Activated CD8-positive, alpha-beta memory T cell treated with anti-CD3 and anti-CD28 coated beads for 1 hour (primary cell): ENCODE measurements around the gene JAZF1.
A peak's percentile ranks its signal among the peaks of the same experiment; 100 is the strongest.

Experiments used
- DNase-seq, 2 donors: peaks; one replicate each; pipeline ENCODE4 v3.0.0-alpha.2; 2020; ENCODE audit warnings: low read depth in 1 of 2; ENCODE audit errors: extremely low read depth in 1 of 2

The JAZF1 gene

GRCh38 chr7:28054531-28055160, 125.9 kb downstream of the JAZF1 start:
- DNase-seq: no peak

DNA sequence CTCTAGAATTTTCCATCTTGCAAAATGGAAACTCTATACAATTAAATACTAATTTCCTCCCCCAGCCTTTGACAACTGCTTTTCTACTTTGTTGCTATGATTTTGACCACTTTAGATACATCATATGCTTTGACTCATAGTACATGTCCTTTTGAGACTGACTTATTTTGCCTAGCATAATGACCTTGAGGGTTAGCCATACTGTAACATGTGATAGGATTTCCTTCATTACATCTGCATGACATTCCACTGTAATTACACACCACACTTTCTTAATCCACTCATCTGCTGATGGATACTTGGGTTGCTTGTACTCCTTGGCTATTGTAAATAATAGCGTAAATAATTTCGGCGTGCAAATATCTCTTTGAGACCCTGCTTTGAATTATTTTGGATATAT, 127.7 kb downstream of the JAZF1 start:
- DNase-seq: no peak

GRCh38 chr7:28048694-28049093, 131.9 kb downstream of the JAZF1 start:
- DNase-seq: no peak

- DNase-seq: no peak
Observed at GRCh38 chr7:28046035-28046434, 134.6 kb downstream of the JAZF1 start.

DNA sequence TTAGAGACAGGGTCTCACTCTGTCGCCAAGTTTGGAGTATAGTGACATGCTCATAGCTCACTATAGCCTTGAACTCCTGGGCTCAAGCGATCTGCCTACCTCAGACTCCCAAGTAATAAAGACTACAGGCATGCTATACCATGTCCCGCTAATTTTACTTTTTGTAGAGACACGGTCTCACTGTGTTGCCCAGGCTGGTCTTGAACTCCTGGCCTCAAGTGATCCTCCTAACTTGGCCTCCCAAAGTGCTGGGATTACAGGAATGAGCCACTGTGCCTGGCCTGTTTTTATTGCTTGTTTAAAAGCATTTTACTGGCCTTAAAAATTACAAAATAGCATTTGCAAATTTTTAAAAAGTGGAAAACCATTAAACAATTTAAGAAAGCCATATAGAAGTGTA, 135.0 kb downstream of the JAZF1 start:
- no peak for DNase-seq

- DNase-seq: no peak
Observed at GRCh38 chr7:28044825-28045224, 135.8 kb downstream of the JAZF1 start.

- no peak for DNase-seq
Observed at GRCh38 chr7:28042721-28043120, 137.9 kb downstream of the JAZF1 start.

GRCh38 chr7:28041508-28042314, 138.9 kb downstream of the JAZF1 start:
- no peak for DNase-seq

GRCh38 chr7:28038175-28038797, 142.3 kb downstream of the JAZF1 start:
- DNase-seq: no peak

- no peak for DNase-seq
Observed at GRCh38 chr7:28037220-28038010, 143.2 kb downstream of the JAZF1 start.

DNA sequence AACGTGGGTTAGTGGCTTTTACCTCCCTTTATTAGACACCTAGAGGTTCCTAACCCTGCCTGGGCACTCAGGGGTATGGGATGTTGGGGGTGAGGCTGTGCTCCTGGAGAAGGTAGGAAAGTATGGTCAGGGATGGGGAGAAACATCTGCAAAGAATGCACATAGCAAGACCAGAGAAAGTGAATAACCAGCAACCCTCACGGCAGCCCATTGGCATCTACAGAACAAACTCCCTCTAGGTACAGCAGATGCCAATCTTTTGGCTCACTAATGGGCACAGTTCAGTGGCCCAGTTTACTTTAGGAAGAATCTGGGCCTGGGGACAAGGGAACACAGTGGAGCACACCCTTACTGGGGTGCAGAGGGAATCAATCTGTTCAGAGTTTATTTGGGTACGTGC, 143.9 kb downstream of the JAZF1 start:
- no peak for DNase-seq

DNA sequence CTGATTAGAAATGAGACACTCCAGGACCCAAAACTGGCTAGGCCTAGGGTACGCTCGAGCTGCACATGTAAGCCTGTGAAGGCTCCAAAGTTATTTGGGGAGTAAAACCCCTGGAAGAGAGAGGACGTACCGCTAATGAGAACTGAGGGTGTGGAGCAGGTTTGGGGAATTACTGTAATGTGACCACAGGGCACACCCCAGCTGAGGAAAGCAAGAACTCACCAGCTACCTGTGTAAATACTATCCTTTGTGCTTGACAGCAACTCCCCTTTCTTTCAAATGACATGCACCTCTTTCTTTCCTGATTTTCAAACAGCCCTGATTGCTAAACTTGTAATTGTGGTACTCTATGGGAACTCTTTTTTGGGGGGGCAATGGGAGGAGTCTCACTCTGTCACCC, 147.2 kb downstream of the JAZF1 start:
- no peak for DNase-seq

DNA sequence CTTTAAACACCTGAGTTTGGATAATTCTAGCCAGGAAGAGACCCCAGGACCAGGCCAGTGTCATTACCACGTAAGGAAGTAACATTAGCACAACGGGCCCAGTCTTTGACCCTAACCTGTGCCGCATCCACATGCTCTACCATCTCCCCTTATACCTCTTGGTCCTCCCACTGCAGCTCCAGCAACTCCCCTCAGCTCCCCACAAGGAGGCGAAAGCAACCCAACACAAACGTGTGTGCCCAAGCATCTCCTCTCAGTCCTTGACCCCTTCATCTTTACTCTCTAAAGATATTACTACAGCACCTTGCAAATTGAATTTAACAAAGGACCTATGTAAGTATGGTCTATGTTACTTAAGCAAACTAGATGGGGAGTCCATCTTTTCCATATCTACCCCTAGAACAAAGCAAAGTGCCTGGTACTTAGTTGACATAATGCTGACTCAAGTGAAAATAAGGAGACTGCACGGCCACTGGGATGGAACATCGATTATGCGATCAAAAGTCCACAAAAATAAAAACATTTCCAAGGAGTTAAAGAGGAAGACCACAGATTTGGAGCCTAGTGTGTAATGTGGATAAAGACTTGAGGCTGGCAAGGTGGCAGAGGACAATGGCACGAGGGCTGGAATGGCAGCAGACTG, 147.7 kb downstream of the JAZF1 start:
- DNase-seq: no peak

DNA sequence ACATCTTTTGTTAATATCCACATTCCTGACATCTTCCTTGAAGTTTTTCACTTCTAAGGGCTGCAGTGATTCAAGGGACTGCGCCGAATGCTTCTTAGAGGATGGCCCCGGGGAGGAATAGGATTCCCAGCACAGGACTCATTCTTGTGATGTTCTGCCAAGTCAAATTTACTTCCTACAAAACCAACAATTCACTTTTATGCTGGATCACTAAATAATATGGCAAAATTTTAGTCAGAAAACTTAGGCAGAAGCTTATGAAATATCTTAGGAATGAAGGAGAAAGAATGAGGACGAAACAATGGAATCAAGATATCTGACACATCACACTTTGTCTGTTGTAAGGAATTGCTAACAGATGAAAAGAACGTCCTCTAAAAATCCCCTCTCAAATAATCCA, 151.5 kb downstream of the JAZF1 start:
- no peak for DNase-seq

DNA sequence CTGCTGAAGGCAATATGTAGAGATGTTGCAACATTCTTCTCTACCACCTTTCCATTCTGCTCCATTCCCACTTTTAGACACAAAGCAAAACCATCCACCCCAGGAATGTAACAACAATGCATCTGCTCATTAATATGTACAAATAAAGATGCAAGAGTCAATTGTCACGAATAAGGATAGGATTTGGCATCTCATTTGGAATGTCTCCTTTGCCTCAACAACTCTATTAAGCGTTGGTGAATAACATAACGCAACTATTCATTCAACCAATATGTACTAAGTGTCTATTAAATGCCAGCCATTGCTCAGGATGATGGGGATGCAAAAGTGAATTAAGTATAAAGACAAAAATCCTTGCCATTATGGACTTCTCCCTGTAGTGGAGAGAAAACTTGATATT, 152.1 kb downstream of the JAZF1 start:
- no peak for DNase-seq

GRCh38 chr7:28026237-28026636, 154.4 kb downstream of the JAZF1 start:
- no peak for DNase-seq

DNA sequence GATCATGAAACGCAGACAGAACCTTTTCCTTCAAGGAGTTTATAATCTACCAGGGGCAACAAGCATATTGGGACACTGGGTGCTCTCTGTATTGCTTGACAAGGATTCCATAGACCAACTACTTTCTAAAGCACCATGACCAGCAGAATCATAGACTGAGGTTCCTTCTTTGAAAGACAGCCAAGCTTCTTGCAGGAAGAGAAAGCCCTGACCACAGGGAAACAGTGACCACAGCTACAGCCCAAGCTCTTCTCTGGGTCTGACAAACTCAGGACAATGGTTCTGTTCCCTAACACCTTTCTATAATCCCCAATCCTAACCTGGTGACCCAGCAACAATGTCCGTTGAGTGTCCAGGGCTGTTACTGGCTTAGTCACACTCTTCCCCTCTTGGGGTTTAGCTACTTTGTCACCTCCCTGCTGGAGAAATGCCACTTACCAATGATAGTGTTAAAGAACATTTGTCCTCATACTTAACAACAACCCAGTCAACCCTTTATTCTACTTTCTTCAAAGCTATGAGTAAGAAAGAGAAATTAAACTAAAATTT, 155.7 kb downstream of the JAZF1 start:
- DNase-seq: no peak

- peak in 1 of 2 donors; percentile 3 for DNase-seq
Observed at GRCh38 chr7:28020302-28020940, 160.2 kb downstream of the JAZF1 start.

DNA sequence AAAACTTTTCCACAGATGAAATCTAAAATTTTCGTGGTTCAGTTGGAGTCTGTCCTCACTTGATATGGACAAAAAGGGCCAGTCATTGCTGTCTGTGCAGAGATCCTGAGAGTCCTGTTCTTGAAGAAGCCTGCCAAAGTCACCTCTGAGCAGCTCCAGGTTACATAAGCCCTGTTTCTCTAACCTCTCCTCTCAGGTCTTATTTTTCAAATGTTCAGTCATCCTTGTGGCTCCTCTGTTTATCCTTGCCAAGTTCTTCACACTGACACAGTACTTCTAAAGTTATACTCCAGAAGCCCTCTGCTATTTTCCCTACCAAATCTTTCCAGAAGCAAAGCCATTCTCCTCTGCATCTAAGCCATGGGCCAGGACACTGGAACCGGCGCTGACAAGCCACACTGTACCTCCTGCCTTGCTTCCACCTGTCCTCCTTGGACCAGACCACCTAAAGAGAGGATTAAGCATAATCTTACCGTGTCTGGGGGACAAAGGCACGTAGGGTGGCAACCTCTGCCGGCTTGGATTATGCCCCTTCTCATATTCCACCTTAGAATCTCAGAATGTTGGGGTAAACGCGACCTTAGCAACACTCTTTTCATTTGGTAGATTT, 161.6 kb downstream of the JAZF1 start:
- no peak for DNase-seq

GRCh38 chr7:28018446-28018845, 162.1 kb downstream of the JAZF1 start:
- no peak for DNase-seq
